ENCODE data around the gene BCL7A. TPM values are rescaled to one million over a fixed set of nuclear protein-coding genes. Genes with fewer than 3 reads are reported as not detected.

Gene BCL7A
- total RNA-seq, 1 experiment from 2014 or later: 5.7 TPM

- peak; percentile 20 for DNase-seq (ENCODE audit: low read depth)
Measured at GRCh38 chr12:121996945-121997612, 24.6 kb upstream of the BCL7A start.

GRCh38 chr12:122001466-122002209 lies 20.0 kb upstream of the BCL7A start:
- DNase-seq (ENCODE audit: low read depth): no peak

- peak; percentile 49 for DNase-seq (ENCODE audit: low read depth)
Measured at GRCh38 chr12:122003651-122004611, 17.8 kb upstream of the BCL7A start.

- peak; percentile 42 for DNase-seq (ENCODE audit: low read depth)
Measured at GRCh38 chr12:122004633-122005071, 17.0 kb upstream of the BCL7A start.

- DNase-seq (ENCODE audit: low read depth): no peak
Measured at GRCh38 chr12:122005252-122005776, 16.4 kb upstream of the BCL7A start.

GRCh38 chr12:122006186-122006926 lies 15.3 kb upstream of the BCL7A start:
- no peak for DNase-seq (ENCODE audit: low read depth)

GRCh38 chr12:122009741-122010140 lies 11.9 kb upstream of the BCL7A start:
- DNase-seq (ENCODE audit: low read depth): no peak

GRCh38 chr12:122012184-122012583 lies 9.5 kb upstream of the BCL7A start:
- no peak for DNase-seq (ENCODE audit: low read depth)

GRCh38 chr12:122013136-122013535 lies 8.5 kb upstream of the BCL7A start:
- no peak for DNase-seq (ENCODE audit: low read depth)

- no peak for DNase-seq (ENCODE audit: low read depth)
Measured at GRCh38 chr12:122013791-122014590, 7.7 kb upstream of the BCL7A start.

GRCh38 chr12:122014781-122015180 lies 6.9 kb upstream of the BCL7A start:
- no peak for DNase-seq (ENCODE audit: low read depth)

- DNase-seq (ENCODE audit: low read depth): no peak
Measured at GRCh38 chr12:122018457-122018856, 3.2 kb upstream of the BCL7A start.

GRCh38 chr12:122018937-122019336 lies 2.7 kb upstream of the BCL7A start:
- DNase-seq (ENCODE audit: low read depth): no peak

GRCh38 chr12:122020795-122021192 lies 890 bp upstream of the BCL7A start:
- DNase-seq (ENCODE audit: low read depth): no peak

- no peak for DNase-seq (ENCODE audit: low read depth)
Measured at GRCh38 chr12:122021193-122021821, 377 bp upstream of the BCL7A start.

GRCh38 chr12:122022393-122023338 lies 982 bp downstream of the BCL7A start:
- no peak for DNase-seq (ENCODE audit: low read depth)

- DNase-seq (ENCODE audit: low read depth): peak; percentile 80
Measured at GRCh38 chr12:122023339-122024131, 1.9 kb downstream of the BCL7A start.
